ENCODE results near the gene CLMN. TPM values are rescaled to one million over a fixed set of nuclear protein-coding genes. Genes with fewer than 3 reads are reported as not detected.

Gene CLMN
- total and polyA plus RNA-seq, 2 donors (not counting 1 experiment from before 2014, with no cell fraction given): 9.6 to 51.5 TPM

DNA sequence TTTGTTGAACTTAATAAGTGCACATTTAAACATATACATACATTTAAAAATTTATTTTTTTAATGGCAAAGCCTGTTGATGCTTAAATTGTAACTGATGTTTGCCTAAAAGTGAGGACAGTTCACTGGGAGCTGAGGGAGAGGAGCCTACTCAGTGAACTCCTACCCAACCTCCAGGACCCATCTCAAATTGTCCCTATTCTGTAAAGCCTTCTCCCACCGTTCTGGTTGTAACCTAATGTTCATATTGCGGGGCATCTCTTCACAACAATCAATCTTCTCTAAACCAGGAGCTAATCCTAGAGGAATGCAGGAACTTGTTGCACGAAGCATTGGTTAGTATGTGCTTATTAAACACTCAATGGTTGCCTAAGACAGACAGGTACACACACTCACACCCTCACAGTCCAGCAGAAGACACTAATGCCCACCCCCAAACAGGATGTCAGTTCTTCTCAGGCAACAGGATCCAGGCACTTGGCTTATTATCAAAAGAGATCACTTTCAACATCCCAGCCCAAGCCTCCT lies 1.8 kb downstream of the CLMN start:
- DNase-seq: no peak
- peaks cover 45% of the 10 kb centered on the region for H3K4me1 Mint-ChIP-seq
- peak overlapping the region; percentile 97 for H3K4me2 ChIP-seq (replicated peaks; ENCODE audit: low read depth, low read length, poor library complexity, severe bottlenecking)
- no peak overlapping the region for H3K9ac ChIP-seq (ENCODE audit: low read length)
- no peak for ATAC-seq (ENCODE audit: low read depth)
- no peaks in the 10 kb centered on the region for H3K27me3 ChIP-seq (replicated peaks in 1 of 4; ENCODE audit: control extremely low read depth in 1 of 4, control insufficient read depth in 3 of 4, insufficient read depth in 4 of 4, low read length in 3 of 4)
- peaks cover 16 to 40% of the 10 kb centered on the region in 2 donors for H3K4me1 ChIP-seq (ENCODE audit: control insufficient read depth in 2 of 2, insufficient read depth in 2 of 2, low read length in 2 of 2)
- H3K4me3 ChIP-seq (ENCODE audit: control extremely low read depth in 1 of 5, extremely low read depth in 1 of 5, insufficient read depth in 1 of 5, low read depth in 2 of 5, low read length in 4 of 5): no peak overlapping the region
- intact Hi-C loops (cut with micrococcal nuclease): loop anchor here (2.0 to 10.0 kb wide), 2 partner anchors 47 to 161 kb away; partner anchors contain the start of gene DICER1
- TF ChIP-seq, protein P1, sequence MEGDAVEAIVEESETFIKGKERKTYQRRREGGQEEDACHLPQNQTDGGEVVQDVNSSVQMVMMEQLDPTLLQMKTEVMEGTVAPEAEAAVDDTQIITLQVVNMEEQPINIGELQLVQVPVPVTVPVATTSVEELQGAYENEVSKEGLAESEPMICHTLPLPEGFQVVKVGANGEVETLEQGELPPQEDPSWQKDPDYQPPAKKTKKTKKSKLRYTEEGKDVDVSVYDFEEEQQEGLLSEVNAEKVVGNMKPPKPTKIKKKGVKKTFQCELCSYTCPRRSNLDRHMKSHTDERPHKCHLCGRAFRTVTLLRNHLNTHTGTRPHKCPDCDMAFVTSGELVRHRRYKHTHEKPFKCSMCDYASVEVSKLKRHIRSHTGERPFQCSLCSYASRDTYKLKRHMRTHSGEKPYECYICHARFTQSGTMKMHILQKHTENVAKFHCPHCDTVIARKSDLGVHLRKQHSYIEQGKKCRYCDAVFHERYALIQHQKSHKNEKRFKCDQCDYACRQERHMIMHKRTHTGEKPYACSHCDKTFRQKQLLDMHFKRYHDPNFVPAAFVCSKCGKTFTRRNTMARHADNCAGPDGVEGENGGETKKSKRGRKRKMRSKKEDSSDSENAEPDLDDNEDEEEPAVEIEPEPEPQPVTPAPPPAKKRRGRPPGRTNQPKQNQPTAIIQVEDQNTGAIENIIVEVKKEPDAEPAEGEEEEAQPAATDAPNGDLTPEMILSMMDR (IDR thresholded peaks at IDR 0.05): no peak
- no peak for TF ChIP-seq EZH2 (IDR thresholded peaks at IDR 0.05; ENCODE audit: borderline replicate concordance, insufficient read depth, low read depth, low read length, poor library complexity, severe bottlenecking)
- H3K9me3 ChIP-seq (ENCODE audit: control extremely low read depth in 1 of 3, control insufficient read depth in 2 of 3, insufficient read depth in 1 of 3, low read length in 2 of 3): no peaks in the 10 kb centered on the region
- ChIA-PET CTCF (interaction anchor here (1.1 to 1.7 kb wide), 2 partner anchors 10 kb away, joined by 6 read pairs; no protein-coding TSS in a partner anchor), POLR2A (interaction anchor here (1.1 kb wide), 1 partner anchor 10 kb away, joined by 5 read pairs; no protein-coding TSS in a partner anchor)
- H3K27ac Mint-ChIP-seq: peak overlapping the region; percentile 93
- peak overlapping the region; percentile 91 for H3K4me3 Mint-ChIP-seq
- H3K79me2 ChIP-seq (ENCODE audit: control insufficient read depth, insufficient read depth, low read length): peaks cover 14% of the 10 kb centered on the region
- no peaks in the 10 kb centered on the region for H3K27me3 Mint-ChIP-seq
- no peaks in the 10 kb centered on the region for H3K36me3 ChIP-seq (replicated peaks in 1 of 2; ENCODE audit: control extremely low read depth in 1 of 2, control insufficient read depth in 1 of 2, extremely low read depth in 1 of 2, insufficient read depth in 2 of 2, low read length in 1 of 2)
- no CpG with 5 or more reads among the region's 3 CpGs for WGBS (ENCODE audit: insufficient coverage)
- H2AFZ ChIP-seq (ENCODE audit: insufficient read depth, low read depth, low read length, poor library complexity, severe bottlenecking): no peak overlapping the region
- H4K20me1 ChIP-seq (ENCODE audit: control insufficient read depth, insufficient read depth, low read length, poor library complexity, severe bottlenecking): peaks cover 13% of the 10 kb centered on the region
- no peaks in the 10 kb centered on the region for H3K9me3 Mint-ChIP-seq (ENCODE audit: insufficient read depth)
- H3K27ac ChIP-seq (ENCODE audit: low read length in 2 of 2): no peak overlapping the region

DNA sequence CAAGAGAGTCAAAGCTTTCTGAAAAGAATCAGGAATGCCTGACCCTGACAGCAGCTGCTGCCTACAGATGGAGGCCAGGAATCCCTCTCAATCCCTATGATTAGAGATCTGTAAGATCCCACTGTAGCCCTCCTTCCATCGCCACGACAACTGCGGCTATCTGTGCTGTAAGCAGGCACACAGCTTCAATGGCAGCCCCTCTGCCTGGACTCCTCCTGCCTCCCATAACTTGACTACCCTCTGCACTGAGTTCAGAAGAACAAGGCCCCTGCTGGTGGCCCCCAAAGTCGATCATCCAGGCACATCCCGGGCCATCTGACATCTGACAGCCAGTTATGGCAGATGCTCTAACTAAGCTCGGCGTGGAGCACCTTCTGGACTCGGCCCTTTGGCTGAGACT lies 2.9 kb downstream of the CLMN start:
- Mint-ChIP-seq H3K4me3 (no peak overlapping the region), H3K4me1 (peaks cover 47% of the 10 kb centered on the region), H3K27me3 (no peaks in the 10 kb centered on the region), H3K9me3 (ENCODE audit: insufficient read depth) (no peaks in the 10 kb centered on the region), H3K27ac (no peak overlapping the region)
- CTCF ChIA-PET: interaction anchor here (0.6 to 1.7 kb wide), 4 partner anchors 10 to 45 kb away, joined by 3 to 6 read pairs (median 4); no protein-coding TSS in a partner anchor
- POLR2A ChIA-PET: interaction anchor here (1.5 kb wide), 1 partner anchor 10 kb away, joined by 4 read pairs; no protein-coding TSS in a partner anchor
- intact Hi-C loops (cut with micrococcal nuclease): loop anchor here (10.0 kb wide), 1 partner anchor 48 kb away; no protein-coding TSS in a partner anchor
- Histone ChIP-seq H3K79me2 (ENCODE audit: control insufficient read depth, insufficient read depth, low read length) (peaks cover 24% of the 10 kb centered on the region), H3K9me3 (ENCODE audit: control extremely low read depth in 1 of 3, control insufficient read depth in 2 of 3, insufficient read depth in 1 of 3, low read length in 2 of 3) (no peaks in the 10 kb centered on the region), H3K4me3 (ENCODE audit: control extremely low read depth in 1 of 5, extremely low read depth in 1 of 5, insufficient read depth in 1 of 5, low read depth in 2 of 5, low read length in 4 of 5) (no peak overlapping the region), H3K27me3 (replicated peaks in 1 of 4; ENCODE audit: control extremely low read depth in 1 of 4, control insufficient read depth in 3 of 4, insufficient read depth in 4 of 4, low read length in 3 of 4) (no peaks in the 10 kb centered on the region), H4K20me1 (ENCODE audit: control insufficient read depth, insufficient read depth, low read length, poor library complexity, severe bottlenecking) (peaks cover 13% of the 10 kb centered on the region), H3K4me1 (ENCODE audit: control insufficient read depth in 2 of 2, insufficient read depth in 2 of 2, low read length in 2 of 2) (peaks cover 16 to 40% of the 10 kb centered on the region in 2 donors), H3K4me2 (replicated peaks; ENCODE audit: low read depth, low read length, poor library complexity, severe bottlenecking) (no peak overlapping the region), H2AFZ (ENCODE audit: insufficient read depth, low read depth, low read length, poor library complexity, severe bottlenecking) (no peak overlapping the region), H3K36me3 (replicated peaks in 1 of 2; ENCODE audit: control extremely low read depth in 1 of 2, control insufficient read depth in 1 of 2, extremely low read depth in 1 of 2, insufficient read depth in 2 of 2, low read length in 1 of 2) (no peaks in the 10 kb centered on the region), H3K27ac (ENCODE audit: low read length in 2 of 2) (no peak overlapping the region), H3K9ac (ENCODE audit: low read length) (no peak overlapping the region)
- no peak for DNase-seq
- no peak for TF ChIP-seq EZH2 (IDR thresholded peaks at IDR 0.05; ENCODE audit: borderline replicate concordance, insufficient read depth, low read depth, low read length, poor library complexity, severe bottlenecking)
- TF ChIP-seq, protein P1 (IDR thresholded peaks at IDR 0.05): no peak
- 89% methylated on average over 7 of the region's 8 CpGs for WGBS (ENCODE audit: insufficient coverage)
- ATAC-seq (ENCODE audit: low read depth): no peak
